Lung (tissue), 12 donors: ENCODE data around the gene GRB7. TPM values are rescaled to one million over a fixed set of nuclear protein-coding genes. Genes with fewer than 3 reads are reported as not detected.

Experiments
- ATAC-seq: fragments of 200-7000 bp; cut with Tn5 transposase; one replicate; pipeline ENCODE4 v1.9.1; 2020; ENCODE audit warnings: moderate number of reproducible peaks; ENCODE audit not compliant: insufficient read depth, low FRiP score
- DNase-seq, 3 donors: peaks; one replicate each; pipeline ENCODE4 v3.0.0-alpha.2; 2013 to 2017
- H3K27ac ChIP-seq, 2 donors: one replicate each; pipeline ENCODE4 v1.5.1; 2013; ENCODE audit warnings: mild to moderate bottlenecking in 2 of 2, moderate library complexity in 2 of 2, control low read depth in 1 of 2, inconsistent platforms in 1 of 2, low read depth in 1 of 2, low read length in 1 of 2
- H3K27me3 ChIP-seq, 3 donors: one replicate each; pipeline ENCODE4 v1.5.1; 2013; ENCODE audit warnings: low read length in 2 of 3; ENCODE audit not compliant: control insufficient read depth in 3 of 3, insufficient read depth in 3 of 3
- H3K36me3 ChIP-seq, 4 donors: one replicate each; pipeline ENCODE4 v1.5.1; 2013; ENCODE audit warnings: low read length in 4 of 4, mild to moderate bottlenecking in 1 of 4, moderate library complexity in 1 of 4; ENCODE audit not compliant: control insufficient read depth in 4 of 4, insufficient read depth in 4 of 4
- H3K4me1 ChIP-seq, 5 donors: one replicate each; pipeline ENCODE4 v1.5.1; 2013; ENCODE audit warnings: low read length in 5 of 5, mild to moderate bottlenecking in 2 of 5, moderate library complexity in 1 of 5; ENCODE audit not compliant: control insufficient read depth in 5 of 5, insufficient read depth in 5 of 5
- H3K4me3 ChIP-seq: one replicate; pipeline ENCODE4 v1.5.1; 2013; ENCODE audit warnings: mild to moderate bottlenecking, control low read depth, moderate library complexity
- H3K9ac ChIP-seq, 2 donors: one replicate each; pipeline ENCODE4 v1.5.1; 2013; ENCODE audit warnings: low read length in 2 of 2, control low read depth in 1 of 2; ENCODE audit not compliant: insufficient read depth in 1 of 2
- H3K9me3 ChIP-seq, 4 donors: one replicate each; pipeline ENCODE4 v1.5.1; 2013; ENCODE audit warnings: low read length in 3 of 4, mild to moderate bottlenecking in 1 of 4, moderate library complexity in 1 of 4; ENCODE audit not compliant: control insufficient read depth in 4 of 4, insufficient read depth in 3 of 4
- CTCF ChIP-seq: IDR thresholded peaks from 2 replicates; pipeline ENCODE4 v1.5.1; 2012; ENCODE audit warnings: mild to moderate bottlenecking; ENCODE audit errors: control extremely low read depth, extremely low read depth
- WGBS, 2 donors: extraction: QIAGEN DNeasy Blood & Tissue Kit; methylation state at CpG; one replicate each; pipeline ENCODE4 v1.1.7; 2013; 5-methylcytosine and 5-hydroxymethylcytosine counted together
- polyA plus RNA-seq, 2 donors: library from polyadenylated mRNA; stranded (reverse); fragments of 200-250 nt; gene quantifications; one replicate each; pipeline ENCODE4 v1.2.1, GENCODE V29; 2013
- total RNA-seq, 2 donors: library from RNA; depleted of rRNA in 1 of 2; stranded (reverse); fragments of >200 nt in 1 of 2; gene quantifications; one replicate each; pipeline ENCODE4 v1.2.1, GENCODE V29; 2014 to 2021
- donor health status: control.
- donor health status: control.
- donor health status: Bipolar disorder and iron deficiency.
- donor health status: healthy.
- donor health status: DM: yes; HTN: yes; CAD: no.

Gene GRB7
- total and polyA plus RNA-seq, 4 donors, result 6.6 to 25.5 (median 16.6) TPM

- Histone ChIP-seq H3K36me3 (peaks cover 0 to 9% (median 0%) of the 10 kb centered on the region in 4 donors), H3K9me3 (no peaks in the 10 kb centered on the region), H3K4me3 (no peak overlapping the region), H3K27ac (peak overlapping the region in 1 of 2 donors; percentile 59), H3K27me3 (peaks cover 0 to 36% (median 20%) of the 10 kb centered on the region in 3 donors), H3K4me1 (peaks cover 0 to 21% (median 14%) of the 10 kb centered on the region in 5 donors), H3K9ac (peak overlapping the region in 1 of 2 donors; percentile 61)
- WGBS, 2 donors, result 45 to 63% methylated on average over 16 of the region's 16 CpGs
- ATAC-seq (peak; percentile 20), DNase-seq (peak in 1 of 3 donors; percentile 19)
- TF ChIP-seq CTCF, result no peak
These were observed 2.8 kb downstream of the GRB7 start for GRCh38 chr17:39740357-39741111.

DNA sequence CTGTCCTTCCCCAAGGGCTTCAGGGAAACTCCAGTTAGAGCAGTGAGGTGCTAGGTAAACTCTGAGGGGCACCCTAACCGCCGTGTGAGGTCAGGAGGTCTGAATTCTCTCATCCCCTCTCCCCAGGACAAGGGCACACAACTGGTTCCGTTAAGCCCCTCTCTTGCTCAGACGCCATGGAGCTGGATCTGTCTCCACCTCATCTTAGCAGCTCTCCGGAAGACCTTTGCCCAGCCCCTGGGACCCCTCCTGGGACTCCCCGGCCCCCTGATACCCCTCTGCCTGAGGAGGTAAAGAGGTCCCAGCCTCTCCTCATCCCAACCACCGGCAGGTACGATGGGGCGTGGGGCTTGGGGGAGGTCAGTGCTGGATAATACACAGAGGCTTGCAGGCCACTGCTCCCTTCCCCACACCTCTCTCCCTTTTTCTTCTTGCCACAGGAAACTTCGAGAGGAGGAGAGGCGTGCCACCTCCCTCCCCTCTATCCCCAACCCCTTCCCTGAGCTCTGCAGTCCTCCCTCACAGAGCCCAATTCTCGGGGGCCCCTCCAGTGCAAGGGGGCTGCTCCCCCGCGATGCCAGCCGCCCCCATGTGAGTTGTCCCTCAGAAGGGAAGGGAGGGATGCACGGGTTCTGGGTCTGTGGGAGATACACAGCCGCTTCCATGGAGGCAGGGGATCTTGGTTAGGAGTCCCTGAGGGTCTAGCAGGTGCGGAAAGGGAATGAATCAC is 4.6 kb downstream of the GRB7 start:
- Histone ChIP-seq H3K4me3 (no peak overlapping the region), H3K36me3 (peaks cover 0 to 9% (median 0%) of the 10 kb centered on the region in 4 donors), H3K4me1 (peaks cover 0 to 21% (median 12%) of the 10 kb centered on the region in 5 donors), H3K9ac (no peak overlapping the region), H3K27me3 (peaks cover 0 to 22% (median 15%) of the 10 kb centered on the region in 3 donors), H3K9me3 (no peaks in the 10 kb centered on the region), H3K27ac (no peak overlapping the region)
- TF ChIP-seq CTCF, result no peak
- 82 to 88% methylated on average over 18 of the region's 18 CpGs for WGBS, 2 donors
- DNase-seq (no peak), ATAC-seq (no peak)

GRCh38 chr17:39742856-39743436 is 5.2 kb downstream of the GRB7 start:
- no peak for TF ChIP-seq CTCF
- Histone ChIP-seq H3K4me1 (peaks cover 0 to 21% (median 12%) of the 10 kb centered on the region in 5 donors), H3K9me3 (no peaks in the 10 kb centered on the region), H3K9ac (no peak overlapping the region), H3K27ac (no peak overlapping the region), H3K4me3 (no peak overlapping the region), H3K36me3 (peaks cover 0 to 9% (median 0%) of the 10 kb centered on the region in 4 donors), H3K27me3 (peaks cover 0 to 18% (median 11%) of the 10 kb centered on the region in 3 donors)
- 85 to 89% methylated on average over 21 of the region's 21 CpGs for WGBS, 2 donors
- no peak for ATAC-seq
- no peak for DNase-seq
